ENCODE data around the gene ACER2. TPM values are rescaled to one million over a fixed set of nuclear protein-coding genes. Genes with fewer than 3 reads are reported as not detected.
A peak's percentile ranks its signal among the peaks of the same experiment; 100 is the strongest.
"Not testable (repeated sequence)": the region's sequence is repeated elsewhere in the genome, so short reads cannot be mapped to it uniquely, and the experiment has no call there.

ACER2 gene
- total RNA-seq, 3 donors from 2014 or later (not counting 1 experiment from before 2014, with no cell fraction given) = 0.61 to 1.3 (median 1.2) TPM

- H3K4me1 Mint-ChIP-seq = peaks cover 10 to 18% of the 10 kb centered on the region in 2 donors
- intact Hi-C loops (cut with micrococcal nuclease) = no loop called here
- peak overlapping the region; percentile 67 to 87 for H3K27ac Mint-ChIP-seq
- no peak overlapping the region for H3K27ac ChIP-seq (ENCODE audit: low read length)
- H3K9me3 Mint-ChIP-seq = no peaks in the 10 kb centered on the region
- no peaks in the 10 kb centered on the region for H3K27me3 ChIP-seq (ENCODE audit: control insufficient read depth, insufficient read depth, low read length)
- ATAC-seq (no peak), DNase-seq (peak in 1 of 2 donors; percentile 33)
- H3K4me1 ChIP-seq (ENCODE audit: control insufficient read depth, insufficient read depth, low read length) = peaks cover 18% of the 10 kb centered on the region
- H3K4me3 Mint-ChIP-seq = peak overlapping the region; percentile 98
- peak overlapping the region; percentile 89 for H3K4me3 ChIP-seq (ENCODE audit: low read length)
- no peaks in the 10 kb centered on the region for H3K36me3 ChIP-seq (ENCODE audit: control insufficient read depth, insufficient read depth, low read length)
- no peaks in the 10 kb centered on the region for H3K36me3 Mint-ChIP-seq
- no peaks in the 10 kb centered on the region for H3K9me3 ChIP-seq (ENCODE audit: control insufficient read depth, insufficient read depth, low read length)
- no peak for TF ChIP-seq CTCF (IDR thresholded peaks at IDR 0.05)
- 3% methylated on average over 17 of the region's 17 CpGs for WGBS (ENCODE audit: insufficient coverage)
- H3K27me3 Mint-ChIP-seq (ENCODE audit: low read depth in 2 of 2) = peaks cover 0 to 4% of the 10 kb centered on the region in 2 donors
Observed at GRCh38 chr9:19409401-19410194, 789 bp downstream of the ACER2 start.

GRCh38 chr9:19410195-19410503, 1.3 kb downstream of the ACER2 start:
- peak overlapping the region; percentile 98 for H3K4me3 Mint-ChIP-seq
- no peak for DNase-seq
- Histone ChIP-seq H3K4me3 (ENCODE audit: low read length) (no peak overlapping the region), H3K27ac (ENCODE audit: low read length) (no peak overlapping the region), H3K4me1 (ENCODE audit: control insufficient read depth, insufficient read depth, low read length) (peaks cover 18% of the 10 kb centered on the region), H3K27me3 (ENCODE audit: control insufficient read depth, insufficient read depth, low read length) (no peaks in the 10 kb centered on the region), H3K36me3 (ENCODE audit: control insufficient read depth, insufficient read depth, low read length) (no peaks in the 10 kb centered on the region), H3K9me3 (ENCODE audit: control insufficient read depth, insufficient read depth, low read length) (no peaks in the 10 kb centered on the region)
- 93% methylated on average over 2 of the region's 2 CpGs for WGBS (ENCODE audit: insufficient coverage)
- H3K4me1 Mint-ChIP-seq = peaks cover 10 to 18% of the 10 kb centered on the region in 2 donors
- ATAC-seq = no peak
- intact Hi-C loops (cut with micrococcal nuclease) = no loop called here
- no peaks in the 10 kb centered on the region for H3K36me3 Mint-ChIP-seq
- peak overlapping the region in 1 of 2 donors; percentile 87 for H3K27ac Mint-ChIP-seq
- peaks cover 0 to 4% of the 10 kb centered on the region in 2 donors for H3K27me3 Mint-ChIP-seq (ENCODE audit: low read depth in 2 of 2)
- H3K9me3 Mint-ChIP-seq = no peaks in the 10 kb centered on the region
- no peak for TF ChIP-seq CTCF (IDR thresholded peaks at IDR 0.05)

- no peak overlapping the region for H3K4me3 ChIP-seq (ENCODE audit: low read length)
- intact Hi-C loops (cut with micrococcal nuclease) = no loop called here
- H3K4me1 ChIP-seq (ENCODE audit: control insufficient read depth, insufficient read depth, low read length) = peaks cover 18% of the 10 kb centered on the region
- H3K9me3 Mint-ChIP-seq = no peaks in the 10 kb centered on the region
- H3K36me3 Mint-ChIP-seq = no peaks in the 10 kb centered on the region
- H3K4me1 Mint-ChIP-seq = peaks cover 10 to 18% of the 10 kb centered on the region in 2 donors
- H3K27me3 ChIP-seq (ENCODE audit: control insufficient read depth, insufficient read depth, low read length) = no peaks in the 10 kb centered on the region
- H3K27ac Mint-ChIP-seq = no peak overlapping the region
- no peaks in the 10 kb centered on the region for H3K9me3 ChIP-seq (ENCODE audit: control insufficient read depth, insufficient read depth, low read length)
- no peak for TF ChIP-seq CTCF (IDR thresholded peaks at IDR 0.05)
- H3K36me3 ChIP-seq (ENCODE audit: control insufficient read depth, insufficient read depth, low read length) = no peaks in the 10 kb centered on the region
- ATAC-seq = no peak
- peak overlapping the region; percentile 98 for H3K4me3 Mint-ChIP-seq
- 100% methylated on average over 2 of the region's 2 CpGs for WGBS (ENCODE audit: insufficient coverage)
- no peak for DNase-seq
- peaks cover 0 to 4% of the 10 kb centered on the region in 2 donors for H3K27me3 Mint-ChIP-seq (ENCODE audit: low read depth in 2 of 2)
- H3K27ac ChIP-seq (ENCODE audit: low read length) = no peak overlapping the region
Observed at GRCh38 chr9:19410594-19410993, 1.8 kb downstream of the ACER2 start.

- H3K36me3 Mint-ChIP-seq = no peaks in the 10 kb centered on the region
- intact Hi-C loops (cut with micrococcal nuclease) = no loop called here
- H3K9me3 Mint-ChIP-seq = no peaks in the 10 kb centered on the region
- H3K27me3 Mint-ChIP-seq (ENCODE audit: low read depth in 2 of 2) = peaks cover 0 to 4% of the 10 kb centered on the region in 2 donors
- H3K4me1 Mint-ChIP-seq = peaks cover 10 to 18% of the 10 kb centered on the region in 2 donors
- ATAC-seq (no peak), DNase-seq (no peak)
- Histone ChIP-seq H3K4me1 (ENCODE audit: control insufficient read depth, insufficient read depth, low read length) (peaks cover 18% of the 10 kb centered on the region), H3K9me3 (ENCODE audit: control insufficient read depth, insufficient read depth, low read length) (no peaks in the 10 kb centered on the region), H3K27ac (ENCODE audit: low read length) (no peak overlapping the region), H3K4me3 (ENCODE audit: low read length) (no peak overlapping the region), H3K27me3 (ENCODE audit: control insufficient read depth, insufficient read depth, low read length) (no peaks in the 10 kb centered on the region), H3K36me3 (ENCODE audit: control insufficient read depth, insufficient read depth, low read length) (no peaks in the 10 kb centered on the region)
- no peak overlapping the region for H3K4me3 Mint-ChIP-seq
- no peak overlapping the region for H3K27ac Mint-ChIP-seq
- WGBS (ENCODE audit: insufficient coverage) = 92% methylated on average over 6 of the region's 8 CpGs
- no peak for TF ChIP-seq CTCF (IDR thresholded peaks at IDR 0.05)
Observed at GRCh38 chr9:19411316-19411715, 2.5 kb downstream of the ACER2 start.

GRCh38 chr9:19413456-19413855, 4.6 kb downstream of the ACER2 start:
- H3K36me3 Mint-ChIP-seq; H3K27ac ChIP-seq (ENCODE audit: low read length); intact Hi-C loops (cut with micrococcal nuclease); H3K9me3 Mint-ChIP-seq; H3K27me3 Mint-ChIP-seq (ENCODE audit: low read depth in 2 of 2); H3K36me3 ChIP-seq (ENCODE audit: control insufficient read depth, insufficient read depth, low read length); H3K27ac Mint-ChIP-seq; H3K27me3 ChIP-seq (ENCODE audit: control insufficient read depth, insufficient read depth, low read length); H3K4me3 ChIP-seq (ENCODE audit: low read length); ATAC-seq; DNase-seq; H3K4me3 Mint-ChIP-seq; H3K9me3 ChIP-seq (ENCODE audit: control insufficient read depth, insufficient read depth, low read length): not testable (repeated sequence)
- H3K4me1 Mint-ChIP-seq = peaks cover 10 to 12% of the 10 kb centered on the region in 2 donors
- H3K4me1 ChIP-seq (ENCODE audit: control insufficient read depth, insufficient read depth, low read length) = peaks cover 13% of the 10 kb centered on the region
- 87% methylated on average over 3 of the region's 3 CpGs for WGBS (ENCODE audit: insufficient coverage)
